ENCODE data around the gene CARS1. TPM values are rescaled to one million over a fixed set of nuclear protein-coding genes. Genes with fewer than 3 reads are reported as not detected.

Gene CARS1
- total and polyA plus RNA-seq, 2 experiments from 2014 or later, result 72.9 to 95.9 TPM

GRCh38 chr11:3009481-3009880, 47.7 kb downstream of the CARS1 start:
- H3K27me3 Mint-ChIP-seq (ENCODE audit: insufficient read depth, low read depth, poor library complexity), result peaks cover 5% of the 10 kb centered on the region
- Histone ChIP-seq H3K79me2 (replicated peaks; ENCODE audit: insufficient read depth) (no peaks in the 10 kb centered on the region), H3K4me2 (no peak overlapping the region), H4K20me1 (replicated peaks; ENCODE audit: insufficient read depth) (no peaks in the 10 kb centered on the region; the same call in 1 of the 2 replicates), H3K4me1 (ENCODE audit: insufficient read depth) (no peaks in the 10 kb centered on the region), H3K9me2 (ENCODE audit: insufficient read depth) (no peaks in the 10 kb centered on the region), H3K27ac (ENCODE audit: low read depth) (no peak overlapping the region), H3F3A (replicated peaks; ENCODE audit: low read depth) (0 out of 2 replicates have a peak, but pooled peaks cover 3% of the 10 kb centered on the region), H3K27me3 (ENCODE audit: insufficient read depth) (no peaks in the 10 kb centered on the region), H3K4me3 (no peak overlapping the region), H3K36me3 (ENCODE audit: insufficient read depth) (peaks cover 24% of the 10 kb centered on the region), H2AFZ (no peak overlapping the region)
- no peak overlapping the region for H3K4me3 Mint-ChIP-seq
- no peak for TF ChIP-seq REST (IDR thresholded peaks at IDR 0.05; ENCODE audit: unreplicated experiment)
- no peak for TF ChIP-seq POLR2AphosphoS5 (IDR thresholded peaks at IDR 0.05; ENCODE audit: low read depth)
- no peak for TF ChIP-seq STAT1 (IDR thresholded peaks at IDR 0.05; ENCODE audit: unreplicated experiment)
- TF ChIP-seq ETS1 (IDR thresholded peaks at IDR 0.05), result no peak
- TF ChIP-seq NANOG (IDR thresholded peaks at IDR 0.05; ENCODE audit: borderline replicate concordance), result no peak
- TF ChIP-seq EZH2 (IDR thresholded peaks at IDR 0.05; ENCODE audit: low read depth, unreplicated experiment), result no peak
- TF ChIP-seq ZNF462 (CRISPR knock-in tag; IDR thresholded peaks at IDR 0.05), result no peak
- TF ChIP-seq ZNF331 (CRISPR knock-in tag; IDR thresholded peaks at IDR 0.05; ENCODE audit: low read depth), result no peak
- TF ChIP-seq JUNB (IDR thresholded peaks at IDR 0.05; ENCODE audit: unreplicated experiment), result no peak
- TF ChIP-seq CREB1 (CRISPR knock-in tag; IDR thresholded peaks at IDR 0.05; ENCODE audit: low read depth), result no peak
- no peak for TF ChIP-seq CTCF (conservative IDR thresholded peaks at IDR 0.05; ENCODE audit: low read depth in 2 of 2)
- no peak for TF ChIP-seq ZNF114 (CRISPR knock-in tag; IDR thresholded peaks at IDR 0.05)
- TF ChIP-seq EZH2phosphoT487 (IDR thresholded peaks at IDR 0.05; ENCODE audit: unreplicated experiment), result no peak
- H3K27ac Mint-ChIP-seq, result no peak overlapping the region
- peaks cover 77% of the 10 kb centered on the region for H3K36me3 Mint-ChIP-seq (ENCODE audit: low read depth)
- DNase-seq (ENCODE audit: low spot score) (no peak), ATAC-seq (no peak)
- no peaks in the 10 kb centered on the region for H3K4me1 Mint-ChIP-seq
- H3K9me3 Mint-ChIP-seq, result no peaks in the 10 kb centered on the region

Data from GM23338 (cell line).